SK-N-SH treated with all-trans-retinoic acid at 6 μM for 48 hours (cell line): Measurements from ENCODE around the gene UGGT2.

Experiments used
- ARNTL ChIP-seq: fragments of 450-650 bp; formaldehyde crosslinking; IDR thresholded peaks from 2 replicates; pipeline ENCODE4 v1.5.0; 2020; ENCODE audit warnings: low read depth, mild to moderate bottlenecking, moderate library complexity, borderline replicate concordance
- CREB5 ChIP-seq: fragments of 250-450 bp; sonication (Bioruptor Pico); IDR thresholded peaks from 2 replicates; pipeline ENCODE4 v1.5.1; 2020; ENCODE audit warnings: low read depth, mild to moderate bottlenecking, moderate library complexity
- CSDC2 ChIP-seq: fragments of 250-450 bp; sonication (Bioruptor Pico); IDR thresholded peaks from 2 replicates; pipeline ENCODE4 v1.5.0; 2020; ENCODE audit warnings: mild to moderate bottlenecking, moderate library complexity
- CSRNP3 ChIP-seq: fragments of 250-450 bp; sonication (Bioruptor Pico); IDR thresholded peaks from 2 replicates; pipeline ENCODE4 v1.5.1; 2021; ENCODE audit warnings: mild to moderate bottlenecking, moderate library complexity
- PATZ1 ChIP-seq: fragments of 250-450 bp; sonication (Bioruptor Pico); IDR thresholded peaks from 2 replicates; pipeline ENCODE4 v1.8.0; 2020; ENCODE audit warnings: mild to moderate bottlenecking, moderate library complexity, borderline replicate concordance
- RARB ChIP-seq: fragments of 250-450 bp; sonication (Bioruptor Pico); IDR thresholded peaks from 2 replicates; pipeline ENCODE4 v1.8.0; 2021; ENCODE audit warnings: mild to moderate bottlenecking, moderate library complexity
- ZC3H10 ChIP-seq: fragments of 250-450 bp; sonication (Bioruptor Pico); IDR thresholded peaks from 2 replicates; pipeline ENCODE4 v1.5.1; 2021; ENCODE audit warnings: mild to moderate bottlenecking, moderate library complexity
- ZNF565 ChIP-seq: fragments of 450-650 bp; formaldehyde crosslinking; conservative IDR thresholded peaks from 2 replicates; pipeline ENCODE4 v1.5.0; 2020; ENCODE audit warnings: low read depth, mild to moderate bottlenecking, moderate library complexity
- ZNF70 ChIP-seq: fragments of 450-650 bp; formaldehyde crosslinking; IDR thresholded peaks from 2 replicates; pipeline ENCODE4 v1.5.0; 2020; ENCODE audit warnings: mild to moderate bottlenecking, moderate library complexity
- TF ChIP-seq, protein P1 (sequence below): fragments of 250-450 bp; sonication (Bioruptor Pico); IDR thresholded peaks from 2 replicates; pipeline ENCODE4 v1.5.0; 2020; ENCODE audit warnings: mild to moderate bottlenecking, moderate library complexity

DNA sequence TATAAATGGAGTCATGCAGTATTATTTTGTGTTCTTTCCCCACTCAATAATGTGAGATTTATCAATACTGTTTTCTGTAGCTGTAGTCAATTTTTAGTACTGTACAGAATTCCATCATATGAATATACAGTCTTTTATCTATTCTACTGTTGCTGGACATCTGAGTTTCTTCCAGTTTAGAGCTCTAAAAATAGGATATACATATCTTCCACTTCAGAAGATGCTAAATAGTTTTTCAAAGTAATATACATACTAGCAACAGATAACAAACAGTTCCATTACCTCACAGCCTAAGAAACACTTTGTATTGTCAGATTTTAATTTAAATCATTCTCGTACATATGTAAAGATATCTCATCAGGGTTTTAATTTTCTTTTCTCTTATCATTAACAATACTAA lies 149.6 kb downstream of the UGGT2 start:
- TF ChIP-seq CSDC2 (CRISPR knock-in tag) (no peak), ZNF565 (CRISPR knock-in tag) (no peak), CREB5 (no peak), PATZ1 (CRISPR knock-in tag) (no peak), ZC3H10 (no peak), CSRNP3 (CRISPR knock-in tag) (no peak), ZNF70 (CRISPR knock-in tag) (no peak), RARB (CRISPR knock-in tag) (no peak), ARNTL (CRISPR knock-in tag) (no peak)
- TF ChIP-seq, protein P1, sequence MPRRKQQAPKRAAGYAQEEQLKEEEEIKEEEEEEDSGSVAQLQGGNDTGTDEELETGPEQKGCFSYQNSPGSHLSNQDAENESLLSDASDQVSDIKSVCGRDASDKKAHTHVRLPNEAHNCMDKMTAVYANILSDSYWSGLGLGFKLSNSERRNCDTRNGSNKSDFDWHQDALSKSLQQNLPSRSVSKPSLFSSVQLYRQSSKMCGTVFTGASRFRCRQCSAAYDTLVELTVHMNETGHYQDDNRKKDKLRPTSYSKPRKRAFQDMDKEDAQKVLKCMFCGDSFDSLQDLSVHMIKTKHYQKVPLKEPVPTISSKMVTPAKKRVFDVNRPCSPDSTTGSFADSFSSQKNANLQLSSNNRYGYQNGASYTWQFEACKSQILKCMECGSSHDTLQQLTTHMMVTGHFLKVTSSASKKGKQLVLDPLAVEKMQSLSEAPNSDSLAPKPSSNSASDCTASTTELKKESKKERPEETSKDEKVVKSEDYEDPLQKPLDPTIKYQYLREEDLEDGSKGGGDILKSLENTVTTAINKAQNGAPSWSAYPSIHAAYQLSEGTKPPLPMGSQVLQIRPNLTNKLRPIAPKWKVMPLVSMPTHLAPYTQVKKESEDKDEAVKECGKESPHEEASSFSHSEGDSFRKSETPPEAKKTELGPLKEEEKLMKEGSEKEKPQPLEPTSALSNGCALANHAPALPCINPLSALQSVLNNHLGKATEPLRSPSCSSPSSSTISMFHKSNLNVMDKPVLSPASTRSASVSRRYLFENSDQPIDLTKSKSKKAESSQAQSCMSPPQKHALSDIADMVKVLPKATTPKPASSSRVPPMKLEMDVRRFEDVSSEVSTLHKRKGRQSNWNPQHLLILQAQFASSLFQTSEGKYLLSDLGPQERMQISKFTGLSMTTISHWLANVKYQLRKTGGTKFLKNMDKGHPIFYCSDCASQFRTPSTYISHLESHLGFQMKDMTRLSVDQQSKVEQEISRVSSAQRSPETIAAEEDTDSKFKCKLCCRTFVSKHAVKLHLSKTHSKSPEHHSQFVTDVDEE (CRISPR knock-in tag), result no peak
